Left ventricle myocardium superior (tissue), 1 donor: ENCODE measurements around the gene CXorf38. TPM values are rescaled to one million over a fixed set of nuclear protein-coding genes. Genes with fewer than 3 reads are reported as not detected.

Experiments used
- ATAC-seq: fragments of 200-7000 bp; cut with Tn5 transposase; one replicate; pipeline ENCODE4 v1.9.1; 2020; ENCODE audit warnings: mild to moderate bottlenecking, moderate library complexity
- DNase-seq: peaks from one replicate; pipeline ENCODE4 v3.0.0-alpha.2; 2020
- intact Hi-C: fragments of 100-400 bp; cut with micrococcal nuclease; formaldehyde crosslinking; loops from one replicate; pipeline ENCODE4 v1.11.0; 2022
- long read RNA-seq: library from polyadenylated mRNA; unstranded; transcript quantifications from one replicate; pipeline ENCODE4 v2.0.0, GENCODE V29; 2021
- total RNA-seq: library from RNA; stranded (reverse); fragmentation: NEBNext Ultra II Directional; extraction: Animal tissue kit (Norgen Biotek cat#: 25700); gene quantifications from one replicate; pipeline ENCODE4 v1.2.1, GENCODE V29; 2021
- donor health status: DM: no; HTN: yes; CAD: no; lungs with severe emphysema.

CXorf38 gene
- total RNA-seq = 4.5 TPM
- long read RNA-seq, transcript CXorf38-201 (7 exons, 2,118 nt) = major isoform, 6 of 8 reads
- long read RNA-seq, partial matches to known transcripts = 0 of 8 reads
- long read RNA-seq, other reads (novel, unspliced or antisense) = 2 of 8 reads

GRCh38 chrX:40647307-40648197 lies at the start of gene CXorf38:
CXorf38 (minus strand) TSS chrX:40647561; CDS start chrX:40647520, 41 bp downstream.
- intact Hi-C loops = no loop called here
- DNase-seq = peak; percentile 94

GRCh38 chrX:40694802-40695201 lies 47.4 kb upstream of the CXorf38 start:
- intact Hi-C loops = no loop called here
- DNase-seq (no peak), ATAC-seq (no peak)

More at GRCh38 chrX:40647307-40648197, at the start of gene CXorf38:
- peak; percentile 89 for ATAC-seq

- DNase-seq (no peak), ATAC-seq (no peak)
- intact Hi-C loops = no loop called here
Observed at GRCh38 chrX:40688929-40689328, 41.6 kb upstream of the CXorf38 start.

GRCh38 chrX:40687169-40687568 lies 39.8 kb upstream of the CXorf38 start:
- no peak for DNase-seq
- intact Hi-C loops = no loop called here
- ATAC-seq = no peak

GRCh38 chrX:40685362-40685918 lies 38.1 kb upstream of the CXorf38 start:
- ATAC-seq (no peak), DNase-seq (no peak)
- intact Hi-C loops = no loop called here

GRCh38 chrX:40684092-40684491 lies 36.7 kb upstream of the CXorf38 start:
- ATAC-seq = no peak
- intact Hi-C loops = no loop called here
- DNase-seq = no peak

- no peak for DNase-seq
- intact Hi-C loops = no loop called here
- ATAC-seq = no peak
Observed at GRCh38 chrX:40683245-40683644, 35.9 kb upstream of the CXorf38 start.

- intact Hi-C loops = no loop called here
- ATAC-seq = peak; percentile 62
- DNase-seq = peak; percentile 21
Observed at GRCh38 chrX:40671126-40671525, 23.8 kb upstream of the CXorf38 start.

GRCh38 chrX:40663880-40664630 lies 16.7 kb upstream of the CXorf38 start:
- DNase-seq (peak; percentile 26), ATAC-seq (peak; percentile 43)
- intact Hi-C loops = no loop called here

GRCh38 chrX:40663078-40663740 lies 15.8 kb upstream of the CXorf38 start:
- intact Hi-C loops = no loop called here
- ATAC-seq (no peak), DNase-seq (no peak)

- DNase-seq (no peak), ATAC-seq (no peak)
- intact Hi-C loops = no loop called here
Observed at GRCh38 chrX:40661489-40661888, 14.1 kb upstream of the CXorf38 start.

- DNase-seq (no peak), ATAC-seq (no peak)
- intact Hi-C loops = no loop called here
Observed at GRCh38 chrX:40660381-40660780, 13.0 kb upstream of the CXorf38 start.

GRCh38 chrX:40653535-40653934 lies 6.2 kb upstream of the CXorf38 start:
- ATAC-seq (no peak), DNase-seq (no peak)
- intact Hi-C loops = loop anchor here (10.0 kb wide), 2 partner anchors 141 to 461 kb away; no protein-coding TSS in a partner anchor

- intact Hi-C loops = loop anchor here (10.0 kb wide), 2 partner anchors 142 to 462 kb away; no protein-coding TSS in a partner anchor
- ATAC-seq (no peak), DNase-seq (no peak)
Observed at GRCh38 chrX:40652664-40653063, 5.3 kb upstream of the CXorf38 start.

GRCh38 chrX:40651620-40652223 lies 4.4 kb upstream of the CXorf38 start:
- ATAC-seq (no peak), DNase-seq (peak; percentile 34)
- intact Hi-C loops = loop anchor here (10.0 kb wide), 2 partner anchors 143 to 463 kb away; no protein-coding TSS in a partner anchor

- DNase-seq = peak; percentile 43
- intact Hi-C loops = no loop called here
- peak; percentile 54 for ATAC-seq
Observed at GRCh38 chrX:40646489-40647306, 663 bp downstream of the CXorf38 start.

GRCh38 chrX:40644821-40645358 lies 2.5 kb downstream of the CXorf38 start:
- ATAC-seq (peak; percentile 53), DNase-seq (peak; percentile 37)
- intact Hi-C loops = no loop called here
